Measurements from ENCODE around the gene SNAPC1. TPM values are rescaled to one million over a fixed set of nuclear protein-coding genes. Genes with fewer than 3 reads are reported as not detected.

Gene SNAPC1
- total and polyA plus RNA-seq, 2 of the 13 experiments (the other 11 are each of a cell fraction or from before 2014, with no cell fraction given), result 2.6 to 8.5 TPM

GRCh38 chr14:61761959-61762786 is at the start of gene SNAPC1 (continued):
- TF ChIP-seq AKNA (CRISPR knock-in tag; IDR thresholded peaks at IDR 0.05; ENCODE audit: borderline replicate concordance) (no peak), HNF4A (CRISPR knock-in tag; IDR thresholded peaks at IDR 0.05) (no peak), ZNF44 (CRISPR knock-in tag; IDR thresholded peaks at IDR 0.05) (no peak; the same call in 1 of the 2 replicates), RFX3 (CRISPR knock-in tag; IDR thresholded peaks at IDR 0.05) (0 out of 2 replicates have a peak, but pooled peaks have one; percentile 22), SRSF4 (IDR thresholded peaks at IDR 0.05; ENCODE audit: low read depth, low read length, poor library complexity, severe bottlenecking) (no peak), KDM5A (IDR thresholded peaks at IDR 0.05; ENCODE audit: borderline replicate concordance, low read length) (no peak; the same call in 1 of the 2 replicates), PLRG1 (conservative IDR thresholded peaks at IDR 0.05) (no peak), HBP1 (CRISPR knock-in tag; IDR thresholded peaks at IDR 0.05; ENCODE audit: low read depth) (no peak)
- TF ChIP-seq, protein P1, sequence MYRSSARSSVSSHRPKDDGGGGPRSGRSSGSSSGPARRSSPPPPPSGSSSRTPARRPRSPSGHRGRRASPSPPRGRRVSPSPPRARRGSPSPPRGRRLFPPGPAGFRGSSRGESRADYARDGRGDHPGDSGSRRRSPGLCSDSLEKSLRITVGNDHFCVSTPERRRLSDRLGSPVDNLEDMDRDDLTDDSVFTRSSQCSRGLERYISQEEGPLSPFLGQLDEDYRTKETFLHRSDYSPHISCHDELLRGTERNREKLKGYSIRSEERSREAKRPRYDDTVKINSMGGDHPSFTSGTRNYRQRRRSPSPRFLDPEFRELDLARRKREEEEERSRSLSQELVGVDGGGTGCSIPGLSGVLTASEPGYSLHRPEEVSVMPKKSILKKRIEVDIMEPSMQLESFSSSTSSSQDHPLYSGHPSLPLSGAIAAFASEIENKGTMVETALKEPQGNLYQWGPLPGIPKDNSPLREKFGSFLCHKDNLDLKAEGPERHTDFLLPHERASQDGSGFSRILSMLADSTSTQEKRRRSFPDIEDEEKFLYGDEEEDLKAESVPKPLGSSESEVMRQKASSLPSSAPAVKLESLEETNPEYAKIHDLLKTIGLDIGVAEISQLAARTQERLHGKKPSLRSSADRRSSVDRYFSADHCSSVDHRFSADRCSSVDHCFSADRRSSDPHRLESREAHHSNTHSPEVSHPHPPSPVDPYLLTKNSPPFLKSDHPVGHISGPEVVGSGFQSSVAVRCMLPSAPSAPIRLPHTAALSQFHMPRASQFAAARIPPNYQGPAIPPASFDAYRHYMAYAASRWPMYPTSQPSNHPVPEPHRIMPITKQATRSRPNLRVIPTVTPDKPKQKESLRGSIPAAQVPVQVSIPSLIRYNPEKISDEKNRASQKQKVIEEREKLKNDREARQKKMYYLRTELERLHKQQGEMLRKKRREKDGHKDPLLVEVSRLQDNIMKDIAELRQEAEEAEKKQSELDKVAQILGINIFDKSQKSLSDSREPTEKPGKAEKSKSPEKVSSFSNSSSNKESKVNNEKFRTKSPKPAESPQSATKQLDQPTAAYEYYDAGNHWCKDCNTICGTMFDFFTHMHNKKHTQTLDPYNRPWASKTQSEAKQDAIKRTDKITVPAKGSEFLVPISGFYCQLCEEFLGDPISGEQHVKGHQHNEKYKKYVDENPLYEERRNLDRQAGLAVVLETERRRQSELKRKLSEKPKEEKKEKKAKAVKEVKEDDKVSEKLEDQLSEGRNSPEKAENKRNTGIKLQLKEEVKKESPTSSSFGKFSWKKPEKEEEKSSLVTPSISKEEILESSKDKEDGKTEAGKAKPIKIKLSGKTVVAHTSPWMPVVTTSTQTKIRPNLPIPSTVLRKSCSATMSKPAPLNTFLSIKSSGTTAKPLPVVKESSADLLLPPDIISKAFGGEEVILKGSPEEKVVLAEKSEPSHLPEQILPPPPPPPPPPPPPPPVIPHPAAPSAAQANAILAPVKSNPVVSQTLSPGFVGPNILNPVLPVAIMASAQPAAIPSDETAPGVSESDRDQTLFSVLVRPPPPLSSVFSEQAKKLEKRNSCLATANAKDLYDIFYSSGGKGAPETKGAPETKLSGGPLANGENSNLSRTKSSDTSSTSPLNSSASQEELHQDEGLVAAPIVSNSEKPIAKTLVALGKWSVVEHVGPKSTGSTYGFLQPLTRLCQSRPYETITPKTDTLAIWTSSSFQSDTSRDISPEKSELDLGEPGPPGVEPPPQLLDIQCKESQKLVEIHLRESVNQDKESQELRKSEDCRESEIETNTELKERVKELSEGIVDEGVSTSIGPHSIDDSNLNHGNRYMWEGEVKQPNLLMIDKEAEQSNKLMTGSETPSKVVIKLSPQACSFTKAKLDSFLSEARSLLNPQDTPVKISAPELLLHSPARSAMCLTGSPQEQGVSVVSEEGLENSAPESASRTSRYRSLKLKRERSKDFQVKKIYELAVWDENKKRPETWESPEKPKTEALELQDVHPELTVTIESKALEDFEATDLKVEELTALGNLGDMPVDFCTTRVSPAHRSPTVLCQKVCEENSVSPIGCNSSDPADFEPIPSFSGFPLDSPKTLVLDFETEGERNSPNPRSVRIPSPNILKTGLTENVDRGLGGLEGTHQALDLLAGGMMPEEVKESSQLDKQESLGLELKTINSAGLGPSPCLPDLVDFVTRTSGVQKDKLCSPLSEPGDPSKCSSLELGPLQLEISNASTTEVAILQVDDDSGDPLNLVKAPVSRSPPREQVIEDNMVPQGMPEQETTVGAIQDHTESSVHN (CRISPR knock-in tag; IDR thresholded peaks at IDR 0.05), result 0 out of 2 replicates have a peak, but pooled peaks have one; percentile 60
- TF ChIP-seq, protein P2, sequence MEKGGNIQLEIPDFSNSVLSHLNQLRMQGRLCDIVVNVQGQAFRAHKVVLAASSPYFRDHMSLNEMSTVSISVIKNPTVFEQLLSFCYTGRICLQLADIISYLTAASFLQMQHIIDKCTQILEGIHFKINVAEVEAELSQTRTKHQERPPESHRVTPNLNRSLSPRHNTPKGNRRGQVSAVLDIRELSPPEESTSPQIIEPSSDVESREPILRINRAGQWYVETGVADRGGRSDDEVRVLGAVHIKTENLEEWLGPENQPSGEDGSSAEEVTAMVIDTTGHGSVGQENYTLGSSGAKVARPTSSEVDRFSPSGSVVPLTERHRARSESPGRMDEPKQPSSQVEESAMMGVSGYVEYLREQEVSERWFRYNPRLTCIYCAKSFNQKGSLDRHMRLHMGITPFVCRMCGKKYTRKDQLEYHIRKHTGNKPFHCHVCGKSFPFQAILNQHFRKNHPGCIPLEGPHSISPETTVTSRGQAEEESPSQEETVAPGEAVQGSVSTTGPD (CRISPR knock-in tag; IDR thresholded peaks at IDR 0.05), result no peak
- TF ChIP-seq, protein P3, sequence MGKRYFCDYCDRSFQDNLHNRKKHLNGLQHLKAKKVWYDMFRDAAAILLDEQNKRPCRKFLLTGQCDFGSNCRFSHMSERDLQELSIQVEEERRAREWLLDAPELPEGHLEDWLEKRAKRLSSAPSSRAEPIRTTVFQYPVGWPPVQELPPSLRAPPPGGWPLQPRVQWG (CRISPR knock-in tag; IDR thresholded peaks at IDR 0.05; ENCODE audit: borderline replicate concordance, low read depth), result no peak
